IMR-90 (cell line): ENCODE results near the gene SOCS4.

Source experiments
- CHD1 ChIP-seq: IDR thresholded peaks from 2 replicates; pipeline ENCODE4 v1.6.1; 2012; ENCODE audit warnings: low read depth, low read length, improper control_type of control experiment
- CTCF ChIP-seq: conservative IDR thresholded peaks from 2 replicates; pipeline ENCODE4 v1.5.1; 2012; ENCODE audit warnings: mild to moderate bottlenecking, low read depth, low read length, improper control_type of control experiment
- MAFK ChIP-seq: IDR thresholded peaks from 2 replicates; pipeline ENCODE4 v1.6.1; 2012; ENCODE audit warnings: low read depth, low read length, improper control_type of control experiment
- MAZ ChIP-seq: IDR thresholded peaks from 2 replicates; pipeline ENCODE4 v1.6.1; 2012; ENCODE audit warnings: low read depth, mild to moderate bottlenecking, low read length, improper control_type of control experiment, moderate library complexity, borderline replicate concordance
- MXI1 ChIP-seq: IDR thresholded peaks from 2 replicates; pipeline ENCODE4 v1.6.1; 2012; ENCODE audit warnings: low read depth, mild to moderate bottlenecking, low read length, moderate library complexity, borderline replicate concordance
- POLR2A ChIP-seq: IDR thresholded peaks from 2 replicates; pipeline ENCODE4 v1.6.1; 2012; ENCODE audit warnings: mild to moderate bottlenecking, low read depth, low read length
- RAD21 ChIP-seq: IDR thresholded peaks from 2 replicates; pipeline ENCODE4 v1.6.1; 2012; ENCODE audit warnings: low read length, improper control_type of control experiment
- RCOR1 ChIP-seq: IDR thresholded peaks from 2 replicates; pipeline ENCODE4 v1.6.1; 2012; ENCODE audit warnings: mild to moderate bottlenecking, low read length, improper control_type of control experiment; ENCODE audit not compliant: insufficient replicate concordance
- RFX5 ChIP-seq: IDR thresholded peaks from 2 replicates; pipeline ENCODE4 v1.8.0; 2012; ENCODE audit warnings: low read depth, mild to moderate bottlenecking, low read length, moderate library complexity
- SMC3 ChIP-seq: fragments of 150-350 bp; IDR thresholded peaks from 2 replicates; pipeline ENCODE4 v1.6.1; 2016; ENCODE audit warnings: low read depth, mild to moderate bottlenecking, antibody characterized with exemption, low read length, moderate library complexity
- USF2 ChIP-seq: fragments of 150-350 bp; IDR thresholded peaks from 2 replicates; pipeline ENCODE4 v1.6.1; 2017; ENCODE audit warnings: mild to moderate bottlenecking, antibody characterized with exemption, low read length, low read depth

- TF ChIP-seq CTCF (no peak), RAD21 (no peak), MAFK (no peak), POLR2A (no peak), RCOR1 (no peak), MAZ (no peak), USF2 (no peak), SMC3 (no peak), MXI1 (no peak), RFX5 (no peak), CHD1 (no peak)
Measured at GRCh38 chr14:55074662-55075061, 47.6 kb downstream of the SOCS4 start.
